Naive thymus-derived CD4-positive, alpha-beta T cell (primary cell): ENCODE data around the gene PEX11B. TPM values are rescaled to one million over a fixed set of nuclear protein-coding genes. Genes with fewer than 3 reads are reported as not detected.
A peak's percentile ranks its signal among the peaks of the same experiment; 100 is the strongest.
"Not testable (repeated sequence)": the region's sequence is repeated elsewhere in the genome, so short reads cannot be mapped to it uniquely, and the experiment has no call there.

Source experiments
- ATAC-seq: fragments of 150-1000 bp; cut with Tn5 transposase; 2 replicates; pipeline ENCODE4 v1.10.0; 2021; ENCODE audit warnings: mild to moderate bottlenecking, moderate library complexity
- CTCF ChIA-PET: fragments of 350-600 bp; sonication (Branson Sonifier 250); formaldehyde crosslinking; loops from one replicate; lab custom pipeline; 2021; ENCODE audit warnings: antibody characterized with exemption; lab: Charles Lee
- POLR2A ChIA-PET: fragments of 350-600 bp; sonication (Branson Sonifier 250); formaldehyde crosslinking; loops from one replicate; lab custom pipeline; 2021; ENCODE audit warnings: antibody characterized with exemption, inconsistent platforms; lab: Charles Lee
- DNase-seq, 9 donors: peaks; one replicate each; pipeline versions ENCODE4 v3.0.0 to v3.0.0-alpha.2; 2020 to 2022; ENCODE audit warnings: mixed read lengths in 1 of 9
- H3K27ac ChIP-seq: one replicate; pipeline ENCODE4 v1.7.0; 2013; ENCODE audit warnings: mild to moderate bottlenecking, low read depth, low read length, moderate library complexity
- H3K27me3 ChIP-seq, 2 donors: one replicate each; pipeline ENCODE4 v1.7.0; 2013; ENCODE audit warnings: low read length in 2 of 2, mild to moderate bottlenecking in 2 of 2, moderate library complexity in 2 of 2; ENCODE audit not compliant: control insufficient read depth in 2 of 2, insufficient read depth in 2 of 2
- H3K36me3 ChIP-seq, 3 experiments: 1 replicate in 2 of 3; 2 replicates in 1 of 3; pipeline ENCODE4 v1.7.0; 2013; ENCODE audit warnings: low read length in 3 of 3, mild to moderate bottlenecking in 3 of 3, moderate library complexity in 1 of 3; ENCODE audit not compliant: insufficient read depth in 3 of 3, control insufficient read depth in 2 of 3
- H3K4me1 ChIP-seq, 2 donors: one replicate each; pipeline ENCODE4 v1.7.0; 2013; ENCODE audit warnings: low read length in 2 of 2, mild to moderate bottlenecking in 2 of 2, moderate library complexity in 1 of 2; ENCODE audit not compliant: control insufficient read depth in 2 of 2, insufficient read depth in 2 of 2
- H3K4me3 ChIP-seq: 2 replicates; pipeline ENCODE4 v1.7.0; 2013; ENCODE audit warnings: mild to moderate bottlenecking, low read length
- H3K9me3 ChIP-seq, 3 experiments: 1 replicate in 2 of 3; 2 replicates in 1 of 3; pipeline ENCODE4 v1.7.0; 2013; ENCODE audit warnings: low read length in 3 of 3; ENCODE audit not compliant: control insufficient read depth in 2 of 3
- H3K27ac Mint-ChIP-seq, 9 donors: one replicate each; pipeline ENCODE4 v1.8.0; 2020 to 2022; ENCODE audit warnings: mixed read lengths in 9 of 9, mild to moderate bottlenecking in 8 of 9, moderate library complexity in 5 of 9, inconsistent platforms in 2 of 9
- H3K27me3 Mint-ChIP-seq, 5 donors: one replicate each; pipeline ENCODE4 v1.8.0; 2021 to 2022; ENCODE audit warnings: mixed read lengths in 5 of 5, mild to moderate bottlenecking in 1 of 5
- H3K36me3 Mint-ChIP-seq, 5 donors: one replicate each; pipeline ENCODE4 v1.8.0; 2020 to 2022; ENCODE audit warnings: mixed read lengths in 5 of 5, mild to moderate bottlenecking in 3 of 5, inconsistent platforms in 1 of 5
- H3K4me1 Mint-ChIP-seq, 7 donors: one replicate each; pipeline ENCODE4 v1.8.0; 2020 to 2022; ENCODE audit warnings: mixed read lengths in 7 of 7, mild to moderate bottlenecking in 3 of 7, inconsistent platforms in 1 of 7
- H3K4me3 Mint-ChIP-seq, 10 donors: one replicate each; pipeline ENCODE4 v1.8.0; 2020 to 2022; ENCODE audit warnings: mild to moderate bottlenecking in 10 of 10, mixed read lengths in 10 of 10, moderate library complexity in 6 of 10, inconsistent platforms in 2 of 10
- H3K9me3 Mint-ChIP-seq, 11 donors: one replicate each; pipeline ENCODE4 v1.8.0; 2020 to 2022; ENCODE audit warnings: mixed read lengths in 11 of 11, mild to moderate bottlenecking in 4 of 11, inconsistent platforms in 1 of 11, moderate library complexity in 1 of 11
- intact Hi-C, 2 donors: fragments of 100-400 bp; cut with micrococcal nuclease; formaldehyde crosslinking; loops; one replicate each; pipeline ENCODE4 v1.15.1; 2023
- polyA plus RNA-seq, 2 donors: library from polyadenylated mRNA; unstranded; fragments of 300-500 nt; fragmentation: Illumina TruSeq; gene quantifications; one replicate each; pipeline ENCODE4 v1.2.3, GENCODE V29; 2021
- total RNA-seq, 6 experiments: library from RNA in 5 of 6; stranded (reverse) in 5 of 6; gene quantifications; 1 replicate in 5 of 6; 2 replicates in 1 of 6; pipeline ENCODE4 v1.2.3 and lab custom pipeline; 2021 to 2026

Gene PEX11B
- total and polyA plus RNA-seq, 7 experiments from 2014 or later, result 16.4 to 57.1 (median 38.4) TPM

DNA sequence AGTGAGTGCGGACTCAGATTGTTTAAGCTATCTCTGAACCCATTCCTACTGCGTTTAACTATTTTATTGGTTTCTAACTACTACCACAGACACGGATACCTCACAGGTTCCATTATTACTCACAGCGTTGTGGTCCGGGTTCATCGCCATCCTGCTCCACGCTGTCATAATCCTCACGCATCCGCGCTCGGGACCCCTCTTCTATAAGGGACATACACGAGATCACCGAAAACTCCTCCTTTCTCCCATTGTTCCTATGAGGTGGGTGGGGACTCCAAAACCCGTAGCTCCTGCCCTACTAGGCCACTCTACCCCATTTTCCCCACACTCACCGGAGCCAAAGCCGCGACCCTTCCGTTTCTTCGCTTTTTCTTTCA is 8.2 kb upstream of the PEX11B start:
- DNase-seq, result no peak
- Mint-ChIP-seq H3K4me1 (peaks cover 8 to 27% (median 19%) of the 10 kb centered on the region in 7 donors), H3K36me3 (peaks cover 0 to 13% (median 6%) of the 10 kb centered on the region in 5 donors), H3K9me3 (no peaks in the 10 kb centered on the region), H3K27me3 (no peaks in the 10 kb centered on the region), H3K27ac (no peak overlapping the region), H3K4me3 (no peak overlapping the region)
- CTCF ChIA-PET, result interaction anchor here (1.0 to 3.4 kb wide), 7 partner anchors 8 to 103 kb away, joined by 3 to 29 read pairs (median 5); partner anchors contain the start of genes ANKRD34A, LIX1L, PEX11B and POLR3C
- Histone ChIP-seq H3K36me3 (peaks cover 3 to 6% (median 5%) of the 10 kb centered on the region in 3 experiments), H3K9me3 (no peaks in the 10 kb centered on the region), H3K4me1 (peaks cover 20 to 22% of the 10 kb centered on the region in 2 donors), H3K27ac (peak overlapping the region; percentile 100), H3K27me3 (no peaks in the 10 kb centered on the region), H3K4me3 (peak overlapping the region; percentile 98)
- no peak for ATAC-seq
- intact Hi-C loops, result loop anchor here (1.0 to 2.0 kb wide), 12 partner anchors 8 to 111 kb away; partner anchors contain the start of genes PEX11B (in 2 of the 2), PIAS3 (in 2 of the 2), ANKRD34A (in 1 of the 2) and LIX1L (in 1 of the 2)
- POLR2A ChIA-PET, result interaction anchor here (1.1 to 3.7 kb wide), 23 partner anchors 9 to 111 kb away, joined by 3 to 137 read pairs (median 10); partner anchors contain the start of genes ANKRD34A, ANKRD35, LIX1L and NUDT17

DNA sequence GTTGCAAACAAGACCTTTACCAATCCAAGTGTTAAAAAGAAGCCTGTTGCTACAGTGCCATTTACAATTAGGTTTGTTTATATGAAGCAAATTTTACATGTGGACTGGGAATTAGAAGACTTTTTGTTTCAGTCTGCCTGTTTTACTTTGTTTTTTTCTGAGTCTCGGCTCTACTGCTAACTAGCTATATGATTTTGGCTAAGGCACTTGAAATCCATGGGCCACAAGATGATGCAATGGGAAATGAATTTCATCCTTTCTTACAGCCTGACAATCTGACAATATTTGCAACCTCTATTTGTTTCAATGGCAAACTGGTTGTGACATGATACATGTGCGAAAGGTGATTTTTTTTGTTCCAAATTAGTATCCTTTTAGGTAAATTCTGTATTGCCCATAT is 3.7 kb upstream of the PEX11B start:
- CTCF ChIA-PET, result interaction anchor here (1.5 to 1.7 kb wide), 2 partner anchors 56 to 77 kb away, joined by 3 to 4 read pairs; partner anchors contain the start of gene NUDT17
- intact Hi-C loops, result no loop called here
- no peak overlapping the region for H3K4me3 ChIP-seq
- DNase-seq, result no peak
- peaks cover 0 to 11% (median 3%) of the 10 kb centered on the region in 5 donors for H3K36me3 Mint-ChIP-seq
- no peak for ATAC-seq
- peaks cover 32 to 34% of the 10 kb centered on the region in 2 donors for H3K4me1 ChIP-seq
- no peaks in the 10 kb centered on the region for H3K9me3 Mint-ChIP-seq
- H3K27ac ChIP-seq, result no peak overlapping the region
- peaks cover 5 to 7% (median 6%) of the 10 kb centered on the region in 3 experiments for H3K36me3 ChIP-seq
- H3K27ac Mint-ChIP-seq, result peak overlapping the region in 6 of 9 donors; percentile 31 to 60 (median 42)
- H3K9me3 ChIP-seq, result no peaks in the 10 kb centered on the region
- peaks cover 25 to 45% (median 39%) of the 10 kb centered on the region in 7 donors for H3K4me1 Mint-ChIP-seq
- H3K27me3 ChIP-seq, result no peaks in the 10 kb centered on the region
- POLR2A ChIA-PET, result interaction anchor here (0.6 to 1.6 kb wide), 4 partner anchors 19 to 42 kb away, joined by 3 to 6 read pairs (median 6); partner anchors contain the start of genes ANKRD34A, LIX1L and POLR3GL
- no peak overlapping the region for H3K4me3 Mint-ChIP-seq
- H3K27me3 Mint-ChIP-seq, result no peaks in the 10 kb centered on the region

DNA sequence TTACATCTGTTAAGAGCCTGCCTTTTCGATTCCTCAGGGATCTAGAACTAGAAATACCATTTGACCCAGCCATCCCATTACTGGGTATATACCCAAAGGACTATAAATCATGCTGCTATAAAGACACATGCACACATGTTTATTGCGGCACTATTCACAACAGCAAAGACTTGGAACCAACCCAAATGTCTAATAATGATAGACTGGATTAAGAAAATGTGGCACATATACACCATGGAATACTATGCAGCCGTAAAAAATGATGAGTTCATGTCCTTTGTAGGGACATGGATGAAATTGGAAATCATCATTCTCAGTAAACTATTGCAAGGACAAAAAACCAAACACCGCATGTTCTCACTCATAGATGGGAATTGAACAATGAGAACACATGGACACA is 1.8 kb upstream of the PEX11B start:
- Mint-ChIP-seq H3K4me3 (peak overlapping the region; percentile 76 to 98 (median 94)), H3K36me3 (peaks cover 0 to 17% (median 12%) of the 10 kb centered on the region in 5 donors), H3K4me1 (peaks cover 25 to 61% (median 52%) of the 10 kb centered on the region in 7 donors), H3K27ac (peak overlapping the region in 8 of 9 donors; percentile 43 to 95 (median 79))
- POLR2A ChIA-PET, result interaction anchor here (5.6 kb wide), 1 partner anchor 37 kb away, joined by 50 read pairs; the partner anchor contains the start of gene LIX1L
- DNase-seq, intact Hi-C loops, H3K4me3 ChIP-seq, ATAC-seq, CTCF ChIA-PET, H3K9me3 ChIP-seq, H3K27me3 Mint-ChIP-seq, H3K27ac ChIP-seq, H3K9me3 Mint-ChIP-seq, H3K27me3 ChIP-seq: not testable (repeated sequence)
- peaks cover 21 to 23% of the 10 kb centered on the region in 2 donors for H3K4me1 ChIP-seq
- H3K36me3 ChIP-seq, result peaks cover 0 to 19% (median 8%) of the 10 kb centered on the region in 3 experiments

DNA sequence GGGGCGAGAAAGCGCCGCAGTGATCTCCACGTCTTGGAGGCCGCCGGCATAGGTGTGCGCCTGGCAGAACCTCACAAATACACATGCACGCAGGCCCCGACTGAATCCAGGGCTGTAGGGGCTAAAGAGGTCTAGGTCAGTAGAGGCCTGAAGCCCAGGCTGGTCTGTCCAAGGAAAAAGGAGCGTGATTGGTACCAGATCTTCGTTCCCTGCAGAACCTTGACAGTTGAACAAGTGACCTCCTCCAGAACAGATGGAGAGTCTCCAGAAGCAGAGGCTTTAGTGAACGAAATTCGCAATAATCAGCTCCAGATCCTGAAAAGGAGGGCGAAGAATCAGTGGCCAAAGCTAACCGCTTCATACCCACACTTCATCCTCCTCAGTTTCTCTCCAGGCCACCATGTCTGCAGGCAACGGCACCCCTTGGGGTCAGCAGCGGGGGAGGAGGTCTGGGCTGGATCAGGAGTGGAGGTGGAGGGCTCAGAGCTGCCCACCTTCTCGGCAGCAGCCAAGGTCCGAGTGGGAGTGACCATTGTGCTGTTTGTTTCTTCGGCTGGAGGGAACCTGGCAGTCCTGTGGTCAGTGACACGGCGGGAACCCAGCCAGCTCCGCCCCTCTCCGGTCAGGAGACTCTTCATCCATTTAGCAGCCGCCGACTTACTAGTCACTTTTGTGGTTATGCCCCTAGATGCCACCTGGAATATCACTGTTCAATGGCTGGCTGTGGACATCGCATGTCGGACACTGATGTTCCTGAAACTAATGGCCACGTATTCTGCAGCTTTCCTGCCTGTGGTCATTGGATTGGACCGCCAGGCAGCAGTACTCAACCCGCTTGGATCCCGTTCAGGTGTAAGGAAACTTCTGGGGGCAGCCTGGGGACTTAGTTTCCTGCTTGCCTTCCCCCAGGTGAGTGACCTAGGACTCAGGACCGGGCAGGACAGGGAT is 749 bp upstream of the PEX11B start:
- CTCF ChIA-PET, result interaction anchor here (0.6 to 3.2 kb wide), 5 partner anchors 8 to 88 kb away, joined by 3 to 15 read pairs (median 5); partner anchors contain the start of genes NUDT17 and RBM8A
- POLR2A ChIA-PET, result interaction anchor here (0.6 to 5.6 kb wide), 26 partner anchors 9 to 118 kb away, joined by 3 to 58 read pairs (median 5); partner anchors contain the start of genes ANKRD34A, HJV, ITGA10 and LIX1L
- peak in 2 of 9 donors; percentile 18 to 39 for DNase-seq
- Mint-ChIP-seq H3K9me3 (no peaks in the 10 kb centered on the region), H3K4me1 (peaks cover 28 to 68% (median 59%) of the 10 kb centered on the region in 7 donors), H3K4me3 (peak overlapping the region; percentile 92 to 98 (median 96)), H3K36me3 (peaks cover 0 to 24% (median 17%) of the 10 kb centered on the region in 5 donors), H3K27ac (peak overlapping the region; percentile 93 to 98 (median 96)), H3K27me3 (no peaks in the 10 kb centered on the region)
- intact Hi-C loops, result loop anchor here (1.0 to 5.0 kb wide), 12 partner anchors 8 to 116 kb away; partner anchors contain the start of genes PIAS3 (in 2 of the 2), RBM8A (in 2 of the 2), ANKRD34A (in 1 of the 2) and ANKRD35 (in 1 of the 2)
- H3K4me1 ChIP-seq, result peaks cover 21 to 23% of the 10 kb centered on the region in 2 donors
- peak overlapping the region; percentile 82 for H3K4me3 ChIP-seq
- peak; percentile 11 for ATAC-seq
- H3K27ac ChIP-seq, result peak overlapping the region; percentile 83
- H3K9me3 ChIP-seq, result no peaks in the 10 kb centered on the region
- peaks cover 0 to 27% (median 8%) of the 10 kb centered on the region in 3 experiments for H3K36me3 ChIP-seq
- H3K27me3 ChIP-seq, result no peaks in the 10 kb centered on the region

DNA sequence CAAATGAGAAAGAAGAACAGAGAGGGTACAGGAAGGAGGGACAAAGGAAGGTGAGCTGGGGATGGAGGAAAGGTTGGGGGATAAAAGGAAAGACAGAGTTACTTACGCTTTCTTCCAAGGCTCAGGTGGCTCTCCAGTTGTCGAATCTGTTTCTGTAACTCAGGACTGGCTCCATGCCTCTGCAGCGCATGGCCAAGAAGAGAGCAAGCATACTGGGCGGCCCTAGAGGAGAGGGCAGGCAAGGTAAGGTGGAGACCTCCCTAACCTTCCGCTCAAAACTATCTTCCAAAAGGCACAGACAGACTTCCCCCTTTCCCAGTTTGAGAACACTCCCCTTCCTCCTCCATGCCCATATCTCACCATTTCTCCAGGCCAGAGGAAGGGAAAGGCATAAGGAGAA is 922 bp downstream of the PEX11B start:
- Mint-ChIP-seq H3K27me3 (no peaks in the 10 kb centered on the region), H3K4me1 (peaks cover 25 to 68% (median 59%) of the 10 kb centered on the region in 7 donors), H3K4me3 (peak overlapping the region; percentile 92 to 98 (median 96)), H3K36me3 (peaks cover 0 to 33% (median 17%) of the 10 kb centered on the region in 5 donors), H3K27ac (peak overlapping the region; percentile 66 to 98 (median 96)), H3K9me3 (no peaks in the 10 kb centered on the region)
- Histone ChIP-seq H3K9me3 (no peaks in the 10 kb centered on the region), H3K4me1 (peaks cover 21 to 23% of the 10 kb centered on the region in 2 donors), H3K4me3 (peak overlapping the region; percentile 82), H3K36me3 (peaks cover 5 to 41% (median 8%) of the 10 kb centered on the region in 3 experiments), H3K27ac (peak overlapping the region; percentile 83), H3K27me3 (no peaks in the 10 kb centered on the region)
- POLR2A ChIA-PET, result interaction anchor here (1.2 to 5.6 kb wide), 8 partner anchors 10 to 104 kb away, joined by 3 to 58 read pairs (median 6); partner anchors contain the start of genes HJV, LIX1L, PIAS3 and RBM8A
- intact Hi-C loops, result loop anchor here in 1 of 2 donors (5.0 kb wide), 1 partner anchor 60 kb away; no protein-coding TSS in a partner anchor
- no peak for ATAC-seq
- CTCF ChIA-PET, result interaction anchor here (1.6 to 3.2 kb wide), 2 partner anchors 72 to 90 kb away, joined by 5 to 11 read pairs; partner anchors contain the start of gene NUDT17
- DNase-seq, result no peak
